IMR-90 (cell line): ENCODE results near the gene C1orf159. TPM values are rescaled to one million over a fixed set of nuclear protein-coding genes. Genes with fewer than 3 reads are reported as not detected.

Experiments
- ATAC-seq: fragments of 200-7000 bp; cut with Tn5 transposase; 2 replicates; pipeline ENCODE4 v1.9.1; 2020; ENCODE audit warnings: low read depth, mild to moderate bottlenecking, moderate library complexity
- BruUV-seq: library from RNA; stranded (reverse); fragments of 400-500 nt; replicated peaks from 2 replicates; lab custom pipeline; 2021; lab: Mats Ljungman, UMichigan
- CTCF ChIA-PET: fragments of 300-600 bp; formaldehyde crosslinking; extraction: SDS; loops from one replicate; lab custom pipeline; 2021; ENCODE audit warnings: antibody characterized with exemption; lab: Yijun Ruan, JAX
- POLR2A ChIA-PET: fragments of 300-600 bp; sonication (Branson Sonifier 250); formaldehyde crosslinking; loops from one replicate; lab custom pipeline; 2022; ENCODE audit warnings: antibody characterized with exemption; ENCODE audit not compliant: unreplicated experiment; lab: Charles Lee
- DNase-seq: peaks from one replicate; pipeline ENCODE4 v3.0.0; 2013
- H2AFZ ChIP-seq: replicated peaks from 2 replicates; pipeline ENCODE3; 2013; ENCODE audit warnings: low read length, mild to moderate bottlenecking; ENCODE audit not compliant: poor library complexity
- H2AK5ac ChIP-seq: 2 replicates; pipeline ENCODE4 v1.6.1; 2013; ENCODE audit warnings: low read depth, low read length, inconsistent platforms
- H2AK9ac ChIP-seq: replicated peaks from 2 replicates; pipeline ENCODE3; 2013; ENCODE audit warnings: mild to moderate bottlenecking, low read depth, low read length, moderate library complexity; ENCODE audit not compliant: poor library complexity
- H2BK120ac ChIP-seq: 2 replicates; pipeline ENCODE4 v1.6.1; 2013; ENCODE audit warnings: low read depth, low read length, inconsistent platforms
- H2BK15ac ChIP-seq: 3 replicates; pipeline ENCODE4 v1.6.1; 2013; ENCODE audit warnings: low read depth, low read length, inconsistent platforms
- H2BK20ac ChIP-seq: 2 replicates; pipeline ENCODE4 v1.6.1; 2013; ENCODE audit warnings: low read depth, mild to moderate bottlenecking, inconsistent platforms, low read length, moderate library complexity
- H2BK5ac ChIP-seq: 2 replicates; pipeline ENCODE4 v1.6.1; 2013; ENCODE audit warnings: mild to moderate bottlenecking, low read depth, low read length, inconsistent platforms; ENCODE audit not compliant: poor library complexity, severe bottlenecking
- H3K14ac ChIP-seq: replicated peaks from 2 replicates; pipeline ENCODE4 v1.6.1; 2013; ENCODE audit warnings: low read depth, low read length, inconsistent platforms
- H3K18ac ChIP-seq: 2 replicates; pipeline ENCODE4 v1.6.1; 2013; ENCODE audit warnings: low read depth, low read length, control low read depth
- H3K23ac ChIP-seq: 2 replicates; pipeline ENCODE4 v1.6.1; 2013; ENCODE audit warnings: low read depth, low read length, inconsistent platforms
- H3K27ac ChIP-seq: 2 replicates; pipeline ENCODE4 v1.5.1; 2013; ENCODE audit warnings: mild to moderate bottlenecking, control low read depth, low read length; ENCODE audit not compliant: insufficient read depth
- H3K27me3 ChIP-seq: 2 replicates; pipeline ENCODE4 v1.6.1; 2013; ENCODE audit warnings: low read length; ENCODE audit not compliant: control insufficient read depth, insufficient read depth
- H3K36me3 ChIP-seq: 2 replicates; pipeline ENCODE4 v1.6.1; 2013; ENCODE audit warnings: low read length, mixed read lengths; ENCODE audit not compliant: control insufficient read depth, insufficient read depth
- H3K4ac ChIP-seq: 2 replicates; pipeline ENCODE4 v1.6.1; 2013; ENCODE audit warnings: low read depth, low read length, inconsistent platforms
- H3K4me1 ChIP-seq: 2 replicates; pipeline ENCODE4 v1.6.1; 2013; ENCODE audit warnings: low read length, mixed read lengths; ENCODE audit not compliant: control insufficient read depth, insufficient read depth
- H3K4me2 ChIP-seq: 2 replicates; pipeline ENCODE4 v1.6.1; 2013; ENCODE audit warnings: low read depth, mild to moderate bottlenecking, control low read depth, low read length, moderate library complexity
- H3K4me3 ChIP-seq: 2 replicates; pipeline ENCODE4 v1.5.1; 2013; ENCODE audit warnings: low read depth, mild to moderate bottlenecking, control low read depth, low read length, moderate library complexity; ENCODE audit not compliant: insufficient read depth
- H3K56ac ChIP-seq: 2 replicates; pipeline ENCODE4 v1.6.1; 2013; ENCODE audit warnings: low read length, inconsistent platforms; ENCODE audit not compliant: insufficient read depth; ENCODE audit errors: extremely low read depth
- H3K79me1 ChIP-seq, 2 experiments: 2 replicates each; pipeline ENCODE4 v1.6.1; 2013; ENCODE audit warnings: low read length in 2 of 2, inconsistent platforms in 1 of 2, low read depth in 1 of 2
- H3K9ac ChIP-seq: 2 replicates; pipeline ENCODE4 v1.6.1; 2013; ENCODE audit warnings: low read depth, low read length, control low read depth
- H3K9me1 ChIP-seq: 2 replicates; pipeline ENCODE4 v1.6.1; 2013; ENCODE audit warnings: low read length, inconsistent platforms; ENCODE audit not compliant: insufficient read depth
- H3K9me3 ChIP-seq: 2 replicates; pipeline ENCODE4 v1.6.1; 2013; ENCODE audit warnings: low read length; ENCODE audit not compliant: control insufficient read depth, insufficient read depth
- H4K20me1 ChIP-seq: 2 replicates; pipeline ENCODE4 v1.6.1; 2013; ENCODE audit warnings: low read length, inconsistent platforms; ENCODE audit not compliant: insufficient read depth
- H4K5ac ChIP-seq: 2 replicates; pipeline ENCODE4 v1.6.1; 2013; ENCODE audit warnings: mild to moderate bottlenecking, low read depth, low read length, control low read depth
- H4K8ac ChIP-seq, 2 experiments: 2 replicates each; pipeline ENCODE4 v1.6.1; 2013; ENCODE audit warnings: low read depth in 2 of 2, low read length in 2 of 2, control low read depth in 1 of 2, inconsistent platforms in 1 of 2
- H4K91ac ChIP-seq: 2 replicates; pipeline ENCODE4 v1.6.1; 2013; ENCODE audit warnings: low read depth, low read length, inconsistent platforms; ENCODE audit not compliant: insufficient read depth
- FOS ChIP-seq: fragments of 150-350 bp; IDR thresholded peaks from 2 replicates; pipeline ENCODE4 v1.6.1; 2016; ENCODE audit warnings: low read depth, low read length
- NFE2L2 ChIP-seq: fragments of 150-350 bp; IDR thresholded peaks from 2 replicates; pipeline ENCODE4 v1.6.1; 2016; ENCODE audit warnings: low read depth, mild to moderate bottlenecking, low read length
- POLR2A ChIP-seq: IDR thresholded peaks from 2 replicates; pipeline ENCODE4 v1.6.1; 2012; ENCODE audit warnings: mild to moderate bottlenecking, low read depth, low read length
- RAD21 ChIP-seq: IDR thresholded peaks from 2 replicates; pipeline ENCODE4 v1.6.1; 2012; ENCODE audit warnings: low read length, improper control_type of control experiment
- WGBS, 2 experiments: methylation state at CpG; one replicate each; pipeline versions ENCODE4 v1.1.5 to v1.1.7; 2013; ENCODE audit warnings: missing lambda C conversion rate in 2 of 2; ENCODE audit not compliant: insufficient read length in 1 of 2; ENCODE audit errors: extremely low coverage in 2 of 2; 5-methylcytosine and 5-hydroxymethylcytosine counted together
- dilution Hi-C: fragments of 300-500 bp; cut with HindIII; formaldehyde crosslinking; loops from one replicate; pipeline ENCODE4 v1.14.3; 2018; ENCODE audit warnings: low sequenced_read_pairs; ENCODE audit not compliant: unreplicated experiment
- in situ Hi-C: fragments of 300-500 bp; cut with MboI; formaldehyde crosslinking; loops from 3 replicates; pipeline ENCODE4 v1.14.3; 2019; ENCODE audit warnings: low sequenced_read_pairs, inconsistent platforms, mixed read lengths
- intact Hi-C: fragments of 100-400 bp; cut with micrococcal nuclease; formaldehyde crosslinking; loops from 2 replicates; pipeline ENCODE4 v1.10.0; 2022
- polyA plus RNA-seq, 3 experiments: library from polyadenylated mRNA; depleted of rRNA; stranded (reverse); fragments of >200 nt; gene quantifications; 2 replicates each; pipeline ENCODE4 v1.2.3, GENCODE V29; 2012; ENCODE audit warnings: low replicate concordance in 1 of 3
- total RNA-seq: library from RNA; depleted of rRNA; stranded (reverse); fragments of >200 nt; gene quantifications from 2 replicates; pipeline ENCODE4 v1.2.3, GENCODE V29; 2012
- TF ChIP-seq, protein P1 (sequence below): fragments of 150-350 bp; IDR thresholded peaks from 2 replicates; pipeline ENCODE4 v1.6.1; 2017; ENCODE audit warnings: mild to moderate bottlenecking, antibody characterized with exemption, low read length, low read depth

C1orf159 gene
- total and polyA plus RNA-seq, 2 of the 4 experiments (the other 2 are of a cell fraction): 2.9 to 12.6 TPM

GRCh38 chr1:1120096-1120495 lies 4.2 kb upstream of the C1orf159 start:
- no peak overlapping the region for H2BK20ac ChIP-seq
- no peak overlapping the region for H3K4me3 ChIP-seq
- H4K8ac ChIP-seq: no peak overlapping the region
- ATAC-seq (no peak), DNase-seq (no peak)
- no peak overlapping the region for H4K91ac ChIP-seq
- no peak overlapping the region for H3K56ac ChIP-seq
- BruUV-seq: no TSS peak
- no peak for TF ChIP-seq FOS
- no peak for TF ChIP-seq POLR2A
- TF ChIP-seq, protein P1, sequence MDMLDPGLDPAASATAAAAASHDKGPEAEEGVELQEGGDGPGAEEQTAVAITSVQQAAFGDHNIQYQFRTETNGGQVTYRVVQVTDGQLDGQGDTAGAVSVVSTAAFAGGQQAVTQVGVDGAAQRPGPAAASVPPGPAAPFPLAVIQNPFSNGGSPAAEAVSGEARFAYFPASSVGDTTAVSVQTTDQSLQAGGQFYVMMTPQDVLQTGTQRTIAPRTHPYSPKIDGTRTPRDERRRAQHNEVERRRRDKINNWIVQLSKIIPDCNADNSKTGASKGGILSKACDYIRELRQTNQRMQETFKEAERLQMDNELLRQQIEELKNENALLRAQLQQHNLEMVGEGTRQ: no peak
- TF ChIP-seq NFE2L2: no peak
- TF ChIP-seq RAD21: no peak
- intact Hi-C loops: loop anchor here (5.0 kb wide), 1 partner anchor 187 kb away; the partner anchor contains the start of genes ACAP3 and PUSL1
- H3K9me3 ChIP-seq: 0 out of 2 replicates have a peak, but pooled peaks cover 3% of the 10 kb centered on the region
- ChIA-PET CTCF (interaction anchor here (0.7 kb wide), 1 partner anchor 111 kb away, joined by 3 read pairs; no protein-coding TSS in a partner anchor), POLR2A (no interaction called here)
- H3K4me1 ChIP-seq: 0 out of 2 replicates have a peak, but pooled peaks cover 1% of the 10 kb centered on the region
- WGBS, 2 experiments: 40% methylated on average over 3 of the region's 16 CpGs; no CpG with 5 or more reads in 1 of the 2 experiments
- no peak overlapping the region for H2BK15ac ChIP-seq
- H4K5ac ChIP-seq: no peak overlapping the region
- H3K14ac ChIP-seq: no peak overlapping the region
- no peak overlapping the region for H3K4ac ChIP-seq
- no peak overlapping the region for H3K4me2 ChIP-seq
- H2AK5ac ChIP-seq: no peak overlapping the region
- no peaks in the 10 kb centered on the region for H3K36me3 ChIP-seq
- H3K23ac ChIP-seq: no peak overlapping the region
- dilution Hi-C loops: no loop called here
- in situ Hi-C loops: no loop called here
- no peak overlapping the region for H3K18ac ChIP-seq
- no peak overlapping the region for H2AK9ac ChIP-seq
- peaks cover 9% of the 10 kb centered on the region for H3K9me1 ChIP-seq
- H3K27me3 ChIP-seq: no peaks in the 10 kb centered on the region; the same call in 1 of the 2 replicates
- H2BK120ac ChIP-seq: no peak overlapping the region
- peaks cover 1 to 2% of the 10 kb centered on the region in 2 experiments; a peak in 3 of 4 replicates for H3K79me1 ChIP-seq
- H2BK5ac ChIP-seq: no peak overlapping the region
- no peak overlapping the region for H3K27ac ChIP-seq
- H4K20me1 ChIP-seq: no peaks in the 10 kb centered on the region
- H2AFZ ChIP-seq: no peak overlapping the region
- no peak overlapping the region for H3K9ac ChIP-seq
